PFSK-1 (cell line): ENCODE results near the gene DLK1.

ENCODE experiments used
- POLR2AphosphoS5 ChIP-seq: IDR thresholded peaks from 2 replicates; pipeline ENCODE4 v1.6.1; 2012; ENCODE audit warnings: low read depth, mild to moderate bottlenecking, control low read depth, low read length, moderate library complexity
- TF ChIP-seq, protein P1 (sequence below), 2 experiments: IDR thresholded peaks; 2 replicates each; pipeline versions ENCODE4 v1.6.1 to v1.8.0; 2011 to 2012; ENCODE audit warnings: low read depth in 2 of 2, low read length in 2 of 2, control low read depth in 1 of 2, inconsistent platforms in 1 of 2, mild to moderate bottlenecking in 1 of 2, moderate library complexity in 1 of 2; ENCODE audit not compliant: insufficient read depth in 1 of 2

DNA sequence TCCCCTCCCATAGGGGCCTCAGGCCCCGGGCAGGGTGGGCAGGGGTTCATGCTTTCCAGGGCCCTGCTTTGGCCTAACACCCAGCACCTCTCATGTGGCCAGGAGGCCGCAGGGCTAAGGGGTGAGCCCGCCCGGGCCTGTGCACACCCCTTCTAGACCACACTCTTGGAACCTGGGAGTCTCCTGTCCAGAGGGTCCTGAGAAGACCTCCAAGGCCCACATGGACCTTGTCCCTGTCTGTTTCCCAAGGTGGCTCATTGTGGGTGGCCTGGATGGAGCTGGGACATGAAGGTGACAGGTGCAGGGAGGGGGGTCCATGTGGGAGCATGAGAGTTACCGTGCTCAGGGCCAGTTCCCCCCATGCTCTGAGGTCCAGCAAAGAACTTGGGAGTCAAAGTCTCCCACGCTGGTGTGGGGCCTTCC, 11.6 kb downstream of the DLK1 start:
- TF ChIP-seq POLR2AphosphoS5: no peak
- TF ChIP-seq, protein P1, sequence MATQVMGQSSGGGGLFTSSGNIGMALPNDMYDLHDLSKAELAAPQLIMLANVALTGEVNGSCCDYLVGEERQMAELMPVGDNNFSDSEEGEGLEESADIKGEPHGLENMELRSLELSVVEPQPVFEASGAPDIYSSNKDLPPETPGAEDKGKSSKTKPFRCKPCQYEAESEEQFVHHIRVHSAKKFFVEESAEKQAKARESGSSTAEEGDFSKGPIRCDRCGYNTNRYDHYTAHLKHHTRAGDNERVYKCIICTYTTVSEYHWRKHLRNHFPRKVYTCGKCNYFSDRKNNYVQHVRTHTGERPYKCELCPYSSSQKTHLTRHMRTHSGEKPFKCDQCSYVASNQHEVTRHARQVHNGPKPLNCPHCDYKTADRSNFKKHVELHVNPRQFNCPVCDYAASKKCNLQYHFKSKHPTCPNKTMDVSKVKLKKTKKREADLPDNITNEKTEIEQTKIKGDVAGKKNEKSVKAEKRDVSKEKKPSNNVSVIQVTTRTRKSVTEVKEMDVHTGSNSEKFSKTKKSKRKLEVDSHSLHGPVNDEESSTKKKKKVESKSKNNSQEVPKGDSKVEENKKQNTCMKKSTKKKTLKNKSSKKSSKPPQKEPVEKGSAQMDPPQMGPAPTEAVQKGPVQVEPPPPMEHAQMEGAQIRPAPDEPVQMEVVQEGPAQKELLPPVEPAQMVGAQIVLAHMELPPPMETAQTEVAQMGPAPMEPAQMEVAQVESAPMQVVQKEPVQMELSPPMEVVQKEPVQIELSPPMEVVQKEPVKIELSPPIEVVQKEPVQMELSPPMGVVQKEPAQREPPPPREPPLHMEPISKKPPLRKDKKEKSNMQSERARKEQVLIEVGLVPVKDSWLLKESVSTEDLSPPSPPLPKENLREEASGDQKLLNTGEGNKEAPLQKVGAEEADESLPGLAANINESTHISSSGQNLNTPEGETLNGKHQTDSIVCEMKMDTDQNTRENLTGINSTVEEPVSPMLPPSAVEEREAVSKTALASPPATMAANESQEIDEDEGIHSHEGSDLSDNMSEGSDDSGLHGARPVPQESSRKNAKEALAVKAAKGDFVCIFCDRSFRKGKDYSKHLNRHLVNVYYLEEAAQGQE (IDR thresholded peaks at IDR 0.05; ENCODE audit: insufficient read depth in 1 of 2, low read depth in 2 of 2, low read length in 2 of 2): no peak
